ENCODE measurements around the gene SLC23A1.

GRCh38 chr5:139383993-139384590 is 995 bp upstream of the SLC23A1 start:
- TF ChIP-seq GPBP1L1 (CRISPR knock-in tag; IDR thresholded peaks at IDR 0.05) (no peak), ATF4 (CRISPR knock-in tag; IDR thresholded peaks at IDR 0.05) (no peak), ZSCAN30 (CRISPR knock-in tag; IDR thresholded peaks at IDR 0.05) (no peak), MYNN (CRISPR knock-in tag; IDR thresholded peaks at IDR 0.05; ENCODE audit: low read depth) (no peak)

All from HepG2 (cell line).